D341Med (cell line): Measurements from ENCODE around the gene MAGEF1.

ENCODE experiments used
- DNase-seq: peaks from one replicate; pipeline ENCODE4 v3.0.0; 2012; ENCODE audit warnings: low spot score

Gene MAGEF1

DNA sequence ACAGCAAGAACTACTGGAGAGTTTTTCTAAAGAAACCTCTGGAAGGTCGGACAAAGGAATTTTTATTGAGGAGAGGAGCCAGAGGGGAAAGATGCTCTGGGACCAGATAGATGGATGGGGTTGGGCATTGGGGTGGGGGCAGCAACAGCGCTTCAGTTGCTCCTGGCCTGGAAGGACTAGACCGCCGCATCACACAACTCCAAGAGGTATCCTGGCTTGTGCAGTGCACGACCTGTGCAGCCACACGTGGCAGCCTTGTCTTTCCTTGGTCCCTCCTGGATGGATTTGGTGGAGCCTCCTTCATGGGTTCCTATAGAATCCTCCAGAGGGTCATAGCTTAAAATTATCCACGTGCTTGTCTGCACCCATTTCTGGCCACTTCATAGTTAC lies 23.0 kb downstream of the MAGEF1 start:
- peak; percentile 15 for DNase-seq

DNA sequence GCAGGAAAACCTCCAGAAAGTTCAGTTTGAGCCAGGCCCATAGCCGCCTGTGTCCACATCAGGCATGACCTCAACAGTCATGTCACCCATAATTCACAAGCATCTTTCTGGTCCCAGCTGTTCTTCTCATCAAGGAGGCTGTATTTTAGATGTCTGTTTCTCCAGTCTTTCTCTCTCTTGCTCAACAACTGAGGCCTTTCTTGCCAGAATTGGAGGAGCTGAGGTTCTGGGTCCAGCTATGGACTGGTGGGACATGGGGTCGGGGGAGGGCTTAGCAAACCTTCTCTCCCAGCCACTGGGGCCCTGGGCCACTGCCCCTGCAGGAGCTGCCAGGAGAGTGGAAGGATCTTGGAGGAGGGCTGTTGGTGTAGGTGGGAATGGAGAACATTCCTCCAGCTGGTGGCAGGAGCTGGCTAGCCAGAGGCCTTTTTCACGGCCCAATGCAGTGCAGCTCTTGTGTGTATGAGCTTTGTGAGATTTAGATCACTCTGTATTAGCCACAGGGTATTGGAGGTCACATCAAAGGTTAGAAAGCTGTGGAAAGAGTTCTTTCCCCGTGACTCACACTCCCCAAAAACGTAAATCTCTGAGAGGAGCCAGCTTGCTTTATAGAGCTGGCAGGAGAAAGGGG lies 23.5 kb downstream of the MAGEF1 start:
- DNase-seq = peak; percentile 13

DNA sequence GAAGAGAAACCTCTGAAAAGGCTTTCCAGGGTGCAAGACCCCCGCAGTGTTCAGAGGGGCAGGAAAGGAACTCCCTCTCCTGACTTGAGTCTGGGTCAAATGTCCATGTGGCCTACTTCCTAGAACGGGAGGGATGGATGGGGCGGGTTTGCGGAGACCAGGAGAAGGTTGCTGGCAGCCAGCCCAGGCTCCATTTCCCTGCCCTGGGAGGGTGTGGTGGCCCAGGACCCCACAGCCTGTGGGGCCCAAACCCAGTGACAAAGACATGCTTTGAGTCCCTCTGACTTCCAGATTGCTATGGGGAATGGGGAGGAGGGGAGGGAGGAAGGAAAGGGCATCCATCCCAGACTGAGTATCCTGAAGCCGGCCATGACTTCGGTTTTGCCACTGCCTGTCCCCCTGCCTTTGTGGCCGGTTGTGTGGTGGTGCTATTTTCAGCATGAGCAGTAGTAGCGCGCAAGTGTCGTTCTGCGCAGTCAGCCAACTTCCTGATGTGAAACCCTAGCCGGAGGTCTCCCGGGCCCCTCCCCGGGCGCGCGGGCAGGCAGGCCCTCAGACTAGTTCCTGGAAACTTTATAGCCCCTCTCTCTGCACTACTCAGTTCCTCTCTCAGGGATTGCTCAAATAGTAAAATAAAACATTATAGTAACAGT lies 24.4 kb downstream of the MAGEF1 start:
- no peak for DNase-seq

DNA sequence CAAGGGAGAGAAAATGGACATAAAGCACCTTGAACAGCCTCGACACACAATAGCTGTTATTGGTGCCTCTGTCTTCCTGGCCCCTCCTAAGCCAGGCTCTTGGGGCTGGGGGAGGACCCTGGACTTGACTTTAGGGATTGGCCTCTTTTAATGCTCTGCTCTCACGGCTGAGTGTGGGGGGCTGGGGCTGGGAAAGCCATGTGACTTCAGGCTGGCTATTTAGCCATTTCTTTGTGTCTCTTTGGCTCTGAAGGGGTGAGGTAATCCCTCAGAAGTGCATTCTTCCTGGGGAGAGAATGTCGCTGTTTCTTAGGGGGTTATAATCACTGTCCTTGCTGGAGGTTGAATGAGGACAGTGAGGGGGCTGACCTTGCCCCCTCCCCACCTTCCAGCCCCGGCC lies 26.2 kb downstream of the MAGEF1 start:
- DNase-seq = no peak

DNA sequence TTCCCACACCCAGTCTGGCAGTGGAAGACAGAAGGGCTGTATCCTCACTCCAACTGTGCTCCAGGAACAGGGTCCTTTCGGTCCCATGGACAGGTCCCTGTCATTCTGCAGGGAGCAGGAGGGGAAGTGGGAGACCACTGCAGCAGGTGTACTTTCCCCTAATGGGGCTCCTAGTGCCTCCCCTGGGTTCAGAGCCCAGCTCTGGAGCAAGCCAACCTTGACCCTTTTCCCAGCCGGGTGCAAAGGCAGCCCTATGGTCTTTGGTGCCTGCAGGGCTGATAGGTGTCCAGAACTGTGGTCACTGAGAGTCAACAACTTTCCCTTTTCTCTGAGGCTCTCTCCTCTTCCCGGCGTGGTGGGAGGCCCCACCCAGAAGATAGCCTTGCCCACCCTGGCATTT lies 26.8 kb downstream of the MAGEF1 start:
- no peak for DNase-seq

DNA sequence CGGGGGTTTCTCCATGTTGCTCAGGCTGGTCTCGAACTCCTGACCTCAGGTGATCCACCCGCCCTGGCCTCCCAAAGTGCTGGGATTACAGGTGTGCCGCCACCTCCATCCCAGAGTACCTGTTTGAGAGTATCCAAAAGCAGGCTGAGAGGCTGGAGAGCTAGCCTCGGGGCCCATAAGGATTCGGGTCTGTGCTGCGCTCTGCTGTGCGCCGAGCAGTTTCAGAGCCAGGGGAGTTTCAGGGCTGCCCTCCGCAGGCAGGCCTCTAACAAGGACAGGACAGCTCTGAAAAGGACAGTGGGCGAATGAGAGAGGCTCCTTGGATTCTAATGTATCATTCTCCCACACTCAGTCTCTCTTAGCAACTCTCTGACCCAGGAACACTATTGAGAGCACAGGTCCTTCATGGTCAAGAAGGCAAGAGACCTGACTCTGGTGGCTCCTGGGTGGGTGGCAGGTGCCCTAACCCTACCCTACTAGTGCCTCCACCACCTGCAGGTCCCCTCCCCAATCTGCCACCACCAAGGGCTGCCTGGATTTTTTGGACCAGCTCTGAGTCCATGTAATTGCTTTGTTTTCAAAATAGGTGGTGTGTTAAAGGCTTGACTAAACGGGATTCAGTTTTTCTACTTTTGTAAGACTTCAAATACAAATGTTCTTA lies 27.8 kb downstream of the MAGEF1 start:
- DNase-seq = no peak

DNA sequence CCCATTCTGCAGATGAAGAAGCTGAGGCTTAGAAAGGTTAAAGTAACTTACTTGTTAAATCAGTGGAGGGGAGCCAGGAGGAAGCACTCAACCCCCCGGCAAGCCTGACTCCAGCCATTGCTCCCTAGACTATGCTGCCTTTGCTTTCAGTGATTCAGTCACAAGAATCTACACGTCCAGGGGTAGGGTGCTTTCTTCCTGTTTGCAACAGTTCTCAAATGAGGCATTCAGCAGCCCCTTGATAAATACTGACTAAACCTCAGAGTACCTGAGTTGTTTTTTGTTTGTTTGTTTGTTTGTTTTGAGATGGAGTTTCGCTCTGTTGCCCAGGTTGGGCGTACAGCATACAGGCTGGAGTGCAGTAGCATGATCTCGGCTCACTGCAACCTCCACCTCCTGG lies 28.6 kb downstream of the MAGEF1 start:
- DNase-seq = no peak

DNA sequence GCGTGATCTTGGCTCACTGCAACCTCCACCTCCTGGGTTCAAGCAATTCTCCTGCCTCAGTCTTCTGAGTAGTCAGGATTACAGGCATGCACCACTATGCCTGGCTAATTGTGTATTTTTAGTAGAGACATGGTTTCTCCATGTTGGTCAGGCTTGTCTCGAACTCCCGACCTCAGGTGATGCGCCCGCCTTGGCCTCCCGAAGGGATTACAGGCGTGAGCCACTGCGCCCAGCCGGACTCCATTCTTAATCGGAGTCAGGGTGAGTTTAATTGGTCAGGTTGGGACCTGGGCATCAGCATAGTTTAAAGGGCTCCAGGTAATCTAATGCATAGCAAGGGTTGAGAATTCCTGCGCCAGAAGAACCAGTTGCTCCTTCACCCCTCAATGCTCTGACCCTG lies 29.2 kb downstream of the MAGEF1 start:
- no peak for DNase-seq

DNA sequence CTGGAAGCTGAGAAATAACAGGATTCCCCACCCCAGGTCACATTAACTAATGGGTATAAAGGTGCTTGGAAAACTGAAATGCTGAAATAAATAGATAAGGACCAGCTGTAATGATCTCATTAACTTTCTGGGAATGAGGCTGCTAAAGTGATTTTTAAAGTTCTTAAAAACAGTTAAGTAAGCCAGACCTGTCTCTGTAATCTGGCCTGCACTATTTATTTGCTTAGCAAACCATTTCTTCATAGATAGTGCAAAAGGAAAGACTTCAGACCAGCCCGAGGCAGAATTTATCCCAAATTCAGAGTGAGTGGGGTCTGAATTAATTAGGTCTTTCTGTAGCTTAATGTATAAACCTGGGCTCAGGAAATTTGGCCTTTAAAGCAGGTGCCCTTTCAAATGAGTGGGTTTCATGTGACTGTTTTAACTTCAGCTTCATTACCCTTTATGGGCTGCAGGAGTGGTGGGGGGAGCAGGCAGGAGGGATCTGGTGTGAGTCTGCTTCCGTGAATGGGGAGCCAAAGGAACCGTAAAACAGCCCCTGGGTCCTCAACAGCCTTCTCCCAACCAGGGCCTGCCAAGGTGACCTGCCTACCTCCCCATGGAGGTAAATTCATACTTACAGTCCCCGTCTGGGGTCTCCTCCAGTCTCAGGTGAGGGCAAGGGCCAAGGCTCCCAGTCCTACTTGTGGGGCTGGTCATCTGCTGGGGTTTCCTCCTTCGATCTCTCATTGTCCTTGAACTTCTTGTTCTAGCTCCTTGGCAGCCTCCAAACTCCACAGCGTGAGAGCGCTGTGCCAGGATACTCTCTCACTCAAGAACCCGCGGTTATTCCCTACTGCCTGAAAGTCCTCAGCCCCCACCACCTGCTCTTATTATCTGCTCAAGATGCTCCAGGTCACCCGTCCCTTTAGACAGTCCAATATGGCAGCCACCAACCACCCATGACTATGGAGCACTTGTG lies 31.2 kb downstream of the MAGEF1 start:
- no peak for DNase-seq

DNA sequence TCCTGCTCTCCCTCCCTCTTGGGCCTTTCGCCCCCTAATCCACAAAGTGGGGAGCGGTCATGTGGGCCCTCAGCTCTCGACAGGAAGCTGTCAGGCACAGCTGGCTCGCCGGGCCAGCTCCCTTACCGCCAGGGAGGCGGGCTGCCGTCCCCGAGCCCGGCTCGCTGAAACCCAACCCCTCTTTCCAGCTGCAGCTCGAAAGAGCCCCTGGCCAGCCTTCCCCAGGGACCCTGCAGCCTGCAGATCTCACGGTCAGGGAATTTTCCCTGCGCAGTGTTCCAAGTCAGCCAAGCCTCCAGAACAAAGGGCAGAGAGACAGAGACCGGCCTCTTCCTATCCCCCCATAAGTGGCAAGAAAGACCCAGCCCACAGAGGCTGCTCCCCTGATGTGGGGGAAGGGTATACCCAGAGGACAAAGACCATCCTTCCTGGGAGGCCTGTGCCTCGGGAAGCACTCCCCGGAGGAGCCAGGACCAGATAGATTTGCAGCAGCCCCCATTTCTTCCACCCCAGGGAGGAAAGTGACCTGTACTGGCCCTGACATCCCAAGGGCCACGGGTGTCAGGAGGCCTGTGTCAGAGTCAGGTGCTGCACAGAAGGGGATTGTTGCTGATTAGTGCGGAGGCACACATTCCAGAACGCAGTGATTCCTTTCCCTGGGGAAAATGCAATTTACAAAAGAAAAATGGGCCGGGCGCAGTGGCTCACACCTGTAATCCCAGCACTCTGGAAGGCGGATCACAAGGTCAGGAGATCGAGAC lies 32.6 kb downstream of the MAGEF1 start:
- no peak for DNase-seq

DNA sequence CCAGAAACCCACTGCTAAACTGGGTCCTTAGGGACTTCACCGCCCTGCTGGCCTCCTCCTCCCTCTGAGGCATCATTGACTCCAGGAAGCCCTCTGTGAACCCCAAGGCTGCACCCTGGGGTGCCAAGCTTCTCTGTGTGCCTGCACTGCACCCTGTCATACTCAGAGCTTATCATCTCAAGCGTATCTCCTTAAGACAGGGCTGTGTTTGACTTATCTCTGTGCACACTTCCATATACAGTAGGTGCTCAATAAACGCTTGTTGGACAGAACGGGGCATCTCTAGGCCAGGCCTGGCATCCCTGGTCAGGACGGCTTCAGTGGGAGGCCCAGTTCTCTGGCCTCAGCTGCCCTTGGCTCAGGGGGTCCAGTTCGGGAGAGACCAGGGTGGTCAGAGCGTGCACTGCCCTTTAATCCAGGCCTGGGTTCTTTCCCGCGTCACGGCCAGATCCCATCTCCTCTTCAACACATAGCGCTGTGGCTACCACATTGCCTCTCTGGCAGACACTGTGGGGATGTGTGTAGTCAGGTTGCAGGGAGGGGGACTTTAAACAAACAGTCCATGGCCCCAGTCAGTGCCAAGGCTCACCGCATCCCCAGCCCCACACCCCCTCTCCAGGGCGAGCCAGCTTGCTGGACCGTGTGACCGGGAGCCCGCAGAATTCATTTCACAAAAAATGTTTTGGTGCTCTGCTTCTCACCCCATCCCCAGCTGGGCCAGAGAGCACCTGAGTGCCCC lies 33.4 kb downstream of the MAGEF1 start:
- DNase-seq = no peak

DNA sequence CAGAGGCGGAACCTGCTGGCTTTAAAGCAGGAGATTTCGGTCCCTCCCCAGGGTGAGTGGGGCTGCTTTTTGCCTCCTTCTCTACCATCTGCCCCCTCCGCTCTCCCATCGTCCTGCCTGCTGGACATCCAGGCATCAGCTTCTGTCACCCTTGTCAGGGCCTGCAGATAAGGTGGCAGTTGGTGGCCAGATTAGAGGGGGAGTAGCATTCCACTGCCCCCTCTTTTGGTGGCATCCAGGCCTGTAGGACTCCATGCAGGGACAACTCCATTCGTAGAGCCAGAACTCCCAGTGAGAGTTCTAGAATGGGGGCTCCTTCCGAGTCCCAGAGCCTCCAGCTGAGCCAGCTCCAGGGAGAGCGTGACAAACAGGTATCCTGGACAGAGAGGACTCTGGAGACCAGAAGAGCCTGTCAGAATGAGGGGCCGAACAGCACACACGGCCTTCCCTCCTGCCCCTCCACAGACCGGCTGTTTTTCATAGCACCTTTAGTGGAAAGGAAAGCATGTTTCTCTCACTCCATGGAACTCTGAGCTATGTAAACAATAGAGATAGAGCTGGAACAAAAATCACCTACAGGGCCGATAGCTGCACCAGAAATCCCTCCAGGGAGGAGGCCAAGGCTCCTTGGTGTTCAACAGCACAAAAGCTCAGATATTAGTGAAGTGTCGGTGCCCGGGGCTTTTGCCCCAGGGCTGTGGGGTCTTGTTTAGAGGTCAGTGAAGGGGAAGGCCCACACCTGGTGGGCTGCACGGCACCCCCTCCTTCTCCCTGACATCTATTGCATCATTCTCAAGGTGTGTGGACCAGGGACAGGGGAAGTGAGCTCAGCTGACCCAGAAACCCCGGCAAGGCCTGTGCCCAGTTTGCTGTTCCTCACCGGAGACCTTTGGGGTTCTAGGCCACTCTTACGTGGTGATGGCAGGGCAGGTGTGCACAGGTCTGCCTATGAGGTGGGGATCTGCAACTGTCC lies 34.2 kb downstream of the MAGEF1 start:
- DNase-seq = no peak

DNA sequence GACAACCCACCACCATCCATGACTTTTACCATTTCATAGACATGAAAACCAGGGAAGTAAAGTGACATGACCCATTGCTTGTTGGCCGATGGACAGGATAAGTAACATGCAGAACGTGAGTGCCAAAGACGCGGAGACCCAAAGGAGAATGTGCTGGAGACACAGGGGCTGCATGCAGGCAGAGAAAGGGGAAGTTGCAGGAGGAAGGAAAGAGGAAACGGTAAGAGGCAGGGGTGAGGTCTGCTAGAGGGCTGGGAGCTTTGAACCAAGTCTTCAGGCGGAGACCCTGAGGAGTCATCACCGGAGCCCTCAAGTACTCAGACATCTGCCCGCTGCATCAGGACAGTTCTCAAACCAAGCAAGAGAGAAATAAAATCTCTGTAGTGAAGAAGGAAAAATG lies 34.9 kb downstream of the MAGEF1 start:
- DNase-seq = no peak

DNA sequence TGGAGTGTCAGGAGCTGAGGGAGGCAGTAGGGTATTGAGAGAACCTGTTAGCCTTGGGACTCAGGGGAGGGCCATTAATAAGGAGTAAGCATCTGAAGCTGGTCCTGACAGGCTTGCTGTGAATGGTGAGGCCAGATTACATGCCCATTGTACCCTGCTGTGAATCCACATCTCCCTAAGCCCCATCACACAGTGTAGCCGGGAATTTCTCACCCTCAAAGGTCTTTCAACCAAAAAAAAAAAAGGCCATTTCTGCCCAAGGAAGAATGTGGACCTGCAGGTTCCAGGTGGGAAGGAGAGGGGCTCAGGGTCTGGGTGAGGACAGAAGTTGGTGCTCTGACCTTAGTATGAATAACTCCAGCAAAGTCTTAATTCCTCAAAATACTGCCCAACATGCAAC lies 37.2 kb downstream of the MAGEF1 start:
- DNase-seq = no peak

DNA sequence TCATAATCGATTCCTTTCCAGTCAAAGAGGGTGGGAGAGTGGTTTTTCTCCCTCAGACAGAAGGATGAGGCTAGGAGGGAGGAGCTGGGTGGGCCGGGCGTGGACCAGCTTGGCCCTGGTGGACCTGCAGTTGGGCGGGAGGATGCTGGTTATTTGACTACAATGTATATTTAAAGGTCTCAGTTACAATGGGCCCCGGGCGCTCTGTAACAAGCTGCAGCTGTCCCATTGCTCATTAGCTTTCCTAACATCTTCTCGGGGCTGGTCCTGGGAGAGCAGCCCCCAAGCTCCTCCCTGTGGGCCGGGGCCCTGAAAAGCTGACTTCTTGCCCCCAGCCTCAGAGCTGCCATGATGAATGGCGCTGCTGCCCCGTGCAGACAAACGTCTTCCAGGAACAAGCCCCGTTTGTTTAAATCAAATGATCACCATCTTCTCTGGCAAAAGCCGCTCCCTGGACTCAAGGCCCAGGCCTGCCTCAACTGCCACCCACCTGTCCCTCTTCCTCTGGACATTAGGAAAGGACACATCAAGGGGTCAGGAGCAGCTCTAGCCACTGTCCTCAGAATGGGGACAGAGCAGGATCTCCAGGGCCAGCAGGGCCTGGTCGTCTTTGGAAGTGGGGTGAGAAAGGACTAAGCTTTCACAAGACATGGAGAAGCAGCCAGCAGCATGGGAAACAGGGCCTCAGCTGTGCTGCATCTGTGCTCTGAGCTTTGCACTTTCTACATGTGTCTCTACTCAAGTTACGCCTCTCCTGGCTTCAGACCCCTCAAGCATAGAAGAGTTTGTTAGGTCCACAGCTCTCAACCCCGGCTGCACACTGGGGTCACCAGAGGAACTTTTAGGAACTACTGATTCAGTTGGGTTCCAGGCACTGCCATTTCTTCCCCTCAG lies 38.6 kb downstream of the MAGEF1 start:
- no peak for DNase-seq

DNA sequence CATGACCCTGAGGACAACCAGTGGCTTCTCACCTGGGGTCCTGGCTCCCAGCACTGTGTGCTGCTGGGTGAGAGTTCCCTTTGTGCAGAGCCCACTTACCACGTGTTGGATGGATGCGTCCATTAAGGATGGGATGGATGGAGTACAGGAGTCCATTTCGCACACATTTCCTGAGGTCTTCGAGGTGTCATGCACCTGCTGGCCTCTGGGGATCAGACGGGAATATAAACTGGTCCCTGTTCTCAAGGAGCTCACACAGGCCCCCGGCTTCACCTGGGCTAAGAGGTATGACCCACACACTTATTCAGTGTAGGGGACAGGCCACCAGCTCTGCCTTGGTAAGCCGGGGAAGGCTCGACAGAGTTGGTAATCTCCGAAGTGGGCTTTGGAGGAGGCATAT lies 39.5 kb downstream of the MAGEF1 start:
- DNase-seq = no peak

DNA sequence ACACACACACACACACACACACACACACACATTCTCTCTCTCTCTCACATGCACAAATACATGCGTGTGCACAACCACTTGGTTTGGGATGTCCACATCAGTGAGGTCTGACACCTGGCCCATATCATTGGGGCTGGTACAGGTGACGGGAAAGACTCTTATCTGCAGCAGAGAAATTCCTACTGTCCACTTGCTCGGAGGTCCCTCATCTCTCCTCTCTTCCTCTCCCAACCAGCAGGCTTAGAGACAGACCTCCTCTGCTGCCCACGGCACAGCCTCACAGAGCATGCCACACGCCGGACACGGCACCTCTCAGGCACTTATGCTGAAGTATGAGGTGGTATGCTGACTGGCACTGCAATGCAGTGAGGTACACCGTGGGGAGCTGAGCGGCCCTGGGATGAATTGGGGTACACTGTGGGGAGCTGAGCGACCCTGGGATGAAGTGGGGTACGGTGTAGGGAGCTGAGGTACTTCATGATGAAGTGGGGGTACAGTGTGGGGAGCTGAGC lies 41.7 kb downstream of the MAGEF1 start:
- no peak for DNase-seq

DNA sequence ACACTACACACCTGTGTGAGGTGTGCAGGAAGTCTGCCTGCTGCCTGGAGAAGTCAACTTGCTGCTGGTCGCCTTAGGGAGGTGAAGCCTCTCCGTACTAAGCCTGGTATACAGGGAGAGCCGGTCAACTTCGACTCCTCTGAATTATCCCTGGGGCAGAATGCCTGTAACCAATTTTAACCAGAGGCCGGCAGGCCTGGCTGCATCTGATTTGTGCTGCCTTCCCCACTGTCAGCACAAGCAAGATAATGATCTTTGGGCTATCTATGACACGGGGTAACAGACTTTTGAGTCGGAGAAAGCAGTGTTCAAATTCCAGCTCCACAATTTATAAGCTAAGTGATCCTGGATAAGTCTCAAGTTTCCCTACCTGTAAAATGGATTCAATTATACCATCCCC lies 42.3 kb downstream of the MAGEF1 start:
- DNase-seq = no peak

DNA sequence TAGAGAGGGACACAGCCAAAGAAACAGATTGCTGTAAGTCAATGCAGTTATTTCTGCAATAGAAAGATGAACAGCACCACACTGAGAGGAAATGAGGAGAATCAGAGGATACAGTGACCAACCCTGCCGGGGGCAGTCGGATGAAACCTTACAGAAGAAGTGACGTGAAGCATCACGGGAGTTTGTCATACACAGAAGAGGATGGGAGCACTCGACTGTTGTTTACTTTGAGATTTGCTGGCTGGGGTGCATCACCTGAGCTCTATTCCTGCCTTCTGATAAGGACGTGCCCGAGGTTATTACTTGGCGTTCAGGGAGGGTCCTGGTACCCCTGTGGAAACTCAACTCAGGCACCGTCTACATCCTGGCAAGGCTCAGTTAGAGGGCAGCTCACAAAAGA lies 45.4 kb downstream of the MAGEF1 start:
- no peak for DNase-seq
